ENCODE data around the gene COL11A1. TPM values are rescaled to one million over a fixed set of nuclear protein-coding genes. Genes with fewer than 3 reads are reported as not detected.

COL11A1 gene
- total RNA-seq, 2 experiments from 2014 or later, result 0.22 TPM; not detected in 1

GRCh38 chr1:103107741-103108375 is 464 bp downstream of the COL11A1 start:
- POLR2A ChIA-PET, result no interaction called here
- Histone ChIP-seq H2AFZ (ENCODE audit: low read length) (no peak overlapping the region), H3K9me2 (ENCODE audit: insufficient read depth, low read length) (no peaks in the 10 kb centered on the region), H3K79me2 (ENCODE audit: insufficient read depth, low read depth, low read length) (no peaks in the 10 kb centered on the region), H4K20me1 (ENCODE audit: insufficient read depth, low read length) (no peaks in the 10 kb centered on the region), H3K4me2 (ENCODE audit: low read length) (no peak overlapping the region), H3K27ac (ENCODE audit: low read depth, low read length, poor library complexity, severe bottlenecking) (no peak overlapping the region), H3K36me3 (ENCODE audit: insufficient read depth, low read length) (no peaks in the 10 kb centered on the region), H3K9me3 (ENCODE audit: low read length) (no peaks in the 10 kb centered on the region), H3K4me1 (ENCODE audit: insufficient read depth, low read length, poor library complexity, severe bottlenecking) (no peaks in the 10 kb centered on the region), H3K4me3 (ENCODE audit: low read depth, low read length, poor library complexity, severe bottlenecking) (no peak overlapping the region)
- DNase-seq (ENCODE audit: low spot score), result no peak
- no TSS peak for BruUV-seq (replicated peaks)
- TF ChIP-seq EZH2phosphoT487 (IDR thresholded peaks at IDR 0.05; ENCODE audit: borderline replicate concordance, low read depth, low read length), result no peak
- no peak for TF ChIP-seq CTCF (conservative IDR thresholded peaks at IDR 0.05; ENCODE audit: low read length)
- intact Hi-C loops (cut with micrococcal nuclease; ENCODE audit: unreplicated experiment), result loop anchor here (5.0 to 10.0 kb wide), 2 partner anchors 127 to 354 kb away; no protein-coding TSS in a partner anchor
- CTCF ChIA-PET (ENCODE audit: unreplicated experiment), result no interaction called here

- ChIA-PET POLR2A (no interaction called here), CTCF (ENCODE audit: unreplicated experiment) (no interaction called here)
- no peak overlapping the region for H2AFZ ChIP-seq (ENCODE audit: low read length)
- intact Hi-C loops (cut with micrococcal nuclease; ENCODE audit: unreplicated experiment), result loop anchor here (5.0 to 10.0 kb wide), 2 partner anchors 128 to 356 kb away; no protein-coding TSS in a partner anchor
- H3K4me3 ChIP-seq (ENCODE audit: low read depth, low read length, poor library complexity, severe bottlenecking), result no peak overlapping the region
- no peaks in the 10 kb centered on the region for H3K9me2 ChIP-seq (ENCODE audit: insufficient read depth, low read length)
- no peaks in the 10 kb centered on the region for H3K36me3 ChIP-seq (ENCODE audit: insufficient read depth, low read length)
- no peak overlapping the region for H3K27ac ChIP-seq (ENCODE audit: low read depth, low read length, poor library complexity, severe bottlenecking)
- no peaks in the 10 kb centered on the region for H3K79me2 ChIP-seq (ENCODE audit: insufficient read depth, low read depth, low read length)
- no peak overlapping the region for H3K4me2 ChIP-seq (ENCODE audit: low read length)
- BruUV-seq (replicated peaks), result no TSS peak
- no peaks in the 10 kb centered on the region for H3K9me3 ChIP-seq (ENCODE audit: low read length)
- TF ChIP-seq EZH2phosphoT487 (IDR thresholded peaks at IDR 0.05; ENCODE audit: borderline replicate concordance, low read depth, low read length), result no peak
- TF ChIP-seq CTCF (conservative IDR thresholded peaks at IDR 0.05; ENCODE audit: low read length), result peak; percentile 78
- H3K4me1 ChIP-seq (ENCODE audit: insufficient read depth, low read length, poor library complexity, severe bottlenecking), result no peaks in the 10 kb centered on the region
- peak; percentile 25 for DNase-seq (ENCODE audit: low spot score)
- no peaks in the 10 kb centered on the region for H4K20me1 ChIP-seq (ENCODE audit: insufficient read depth, low read length)
Measured at GRCh38 chr1:103106426-103107341, 1.6 kb downstream of the COL11A1 start.
